ENCODE results near the gene TTC3.

GRCh38 chr21:37196847-37197246, 123.8 kb downstream of the TTC3 start:
- TF ChIP-seq, protein P1, sequence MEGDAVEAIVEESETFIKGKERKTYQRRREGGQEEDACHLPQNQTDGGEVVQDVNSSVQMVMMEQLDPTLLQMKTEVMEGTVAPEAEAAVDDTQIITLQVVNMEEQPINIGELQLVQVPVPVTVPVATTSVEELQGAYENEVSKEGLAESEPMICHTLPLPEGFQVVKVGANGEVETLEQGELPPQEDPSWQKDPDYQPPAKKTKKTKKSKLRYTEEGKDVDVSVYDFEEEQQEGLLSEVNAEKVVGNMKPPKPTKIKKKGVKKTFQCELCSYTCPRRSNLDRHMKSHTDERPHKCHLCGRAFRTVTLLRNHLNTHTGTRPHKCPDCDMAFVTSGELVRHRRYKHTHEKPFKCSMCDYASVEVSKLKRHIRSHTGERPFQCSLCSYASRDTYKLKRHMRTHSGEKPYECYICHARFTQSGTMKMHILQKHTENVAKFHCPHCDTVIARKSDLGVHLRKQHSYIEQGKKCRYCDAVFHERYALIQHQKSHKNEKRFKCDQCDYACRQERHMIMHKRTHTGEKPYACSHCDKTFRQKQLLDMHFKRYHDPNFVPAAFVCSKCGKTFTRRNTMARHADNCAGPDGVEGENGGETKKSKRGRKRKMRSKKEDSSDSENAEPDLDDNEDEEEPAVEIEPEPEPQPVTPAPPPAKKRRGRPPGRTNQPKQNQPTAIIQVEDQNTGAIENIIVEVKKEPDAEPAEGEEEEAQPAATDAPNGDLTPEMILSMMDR (IDR thresholded peaks at IDR 0.05): no peak
- TF ChIP-seq ZFX (IDR thresholded peaks at IDR 0.05; ENCODE audit: borderline replicate concordance): no peak
